Epithelial cell of prostate (primary cell): ENCODE measurements around the gene MYBPH.

Experiments used
- DNase-seq: peaks from one replicate; pipeline ENCODE4 v3.0.0-alpha.2; 2011; ENCODE audit warnings: low read depth, low spot score
- H3K27ac ChIP-seq: fragments of 450-650 bp; 2 replicates; pipeline ENCODE4 v1.5.1; 2017; ENCODE audit warnings: mild to moderate bottlenecking

MYBPH gene

DNA sequence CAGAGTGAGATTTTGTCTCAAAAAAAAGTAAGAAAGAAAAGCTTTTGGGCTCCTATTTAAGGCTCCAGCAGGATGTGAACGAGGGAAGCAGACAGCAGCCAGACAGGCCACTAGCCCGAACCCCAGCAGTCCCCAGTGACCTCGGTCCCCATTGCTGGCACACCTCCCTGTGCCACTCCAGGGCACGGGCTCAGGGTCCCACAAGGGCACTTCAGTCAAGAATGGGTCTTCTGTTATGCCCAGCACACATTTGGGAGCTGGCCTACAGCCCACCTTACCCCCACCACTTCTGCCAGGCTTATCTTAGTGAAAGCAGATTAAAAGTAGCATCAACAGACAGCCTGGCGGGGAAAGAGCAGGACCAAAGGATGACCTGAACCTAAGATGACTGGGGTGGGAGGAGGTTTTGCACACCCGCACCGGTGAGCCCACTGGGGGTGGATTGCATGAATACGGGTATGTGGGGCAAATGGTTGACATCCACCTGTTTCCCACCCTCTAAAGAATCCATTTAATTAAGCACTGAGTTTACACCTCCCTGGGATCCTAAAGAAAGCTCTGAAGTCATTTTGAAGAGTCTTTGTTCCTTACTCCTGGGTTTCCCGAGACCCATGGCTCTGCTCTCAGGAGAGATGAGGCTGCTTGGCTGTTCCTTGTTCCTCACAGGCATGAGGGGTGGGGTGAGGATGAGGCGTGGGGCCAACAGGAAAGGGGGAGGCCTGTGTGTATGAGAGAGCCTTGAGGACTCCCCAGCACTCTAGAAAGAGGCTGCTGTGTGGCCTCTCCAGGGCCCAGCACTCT lies 6.2 kb upstream of the MYBPH start:
- DNase-seq, result no peak
- H3K27ac ChIP-seq, result no peak overlapping the region

- no peak overlapping the region for H3K27ac ChIP-seq
- no peak for DNase-seq
Observed at GRCh38 chr1:203180611-203181330, 5.1 kb upstream of the MYBPH start.

DNA sequence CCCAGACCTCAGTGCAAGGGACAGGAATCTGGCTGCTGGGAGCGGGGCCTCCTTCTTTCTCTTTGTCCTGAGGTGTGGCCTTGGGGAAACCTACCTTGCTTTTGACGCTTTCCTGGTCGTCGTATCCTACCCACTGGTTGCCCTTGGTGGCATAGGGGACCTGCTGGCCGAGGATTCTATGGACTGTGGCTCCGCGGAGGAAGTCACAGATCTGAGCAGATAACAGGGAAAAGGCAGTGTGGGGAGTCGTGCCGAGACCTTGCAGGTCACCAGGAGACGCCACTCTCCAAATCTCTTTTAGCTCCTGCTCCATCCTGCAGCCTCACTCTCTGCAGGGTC lies 4.0 kb upstream of the MYBPH start:
- H3K27ac ChIP-seq, result no peak overlapping the region

DNA sequence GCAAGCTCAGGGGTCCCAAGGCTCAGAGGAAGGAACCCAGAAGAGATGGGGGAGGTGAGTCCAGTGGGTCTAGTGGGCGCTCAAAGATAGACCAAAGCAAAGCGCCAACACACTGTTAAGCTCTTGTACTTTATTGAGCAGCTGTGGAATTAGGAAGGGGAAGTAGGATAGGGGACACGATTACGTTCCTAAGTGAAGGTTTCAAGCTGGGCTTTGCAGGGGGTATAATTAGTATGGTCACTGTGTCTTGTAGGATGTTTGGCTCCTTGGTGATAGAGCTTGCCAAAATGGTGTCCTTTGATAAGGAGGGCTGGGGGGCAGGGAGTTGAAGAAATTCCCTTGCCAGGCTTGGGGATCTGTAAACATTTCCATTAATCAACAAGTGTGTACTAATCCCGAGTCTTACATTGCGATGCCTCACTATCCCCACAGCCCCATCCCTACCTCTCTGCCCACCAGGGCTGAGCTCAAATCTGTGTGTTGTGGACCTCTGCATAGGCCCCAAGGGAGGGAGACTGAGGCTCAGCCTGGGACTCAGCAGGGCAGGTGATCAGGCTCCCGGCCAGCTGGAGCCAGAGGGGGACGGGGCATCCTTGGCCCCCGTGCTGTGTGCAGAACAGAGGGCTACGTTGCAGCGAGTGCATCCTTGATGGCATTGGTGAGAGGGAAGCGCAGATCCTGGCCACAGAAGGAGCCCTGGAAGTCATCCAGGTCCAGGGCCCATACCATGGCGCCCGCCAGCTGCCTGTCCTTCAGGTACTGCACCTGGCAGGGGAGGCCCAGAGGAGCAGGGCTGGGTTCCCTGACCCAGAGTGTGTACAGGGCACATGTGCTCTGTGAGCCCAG lies 3.4 kb upstream of the MYBPH start:
- no peak overlapping the region for H3K27ac ChIP-seq
- DNase-seq, result no peak

More for the DNA sequence above, 4.0 kb upstream of the MYBPH start:
- DNase-seq, result no peak

DNA sequence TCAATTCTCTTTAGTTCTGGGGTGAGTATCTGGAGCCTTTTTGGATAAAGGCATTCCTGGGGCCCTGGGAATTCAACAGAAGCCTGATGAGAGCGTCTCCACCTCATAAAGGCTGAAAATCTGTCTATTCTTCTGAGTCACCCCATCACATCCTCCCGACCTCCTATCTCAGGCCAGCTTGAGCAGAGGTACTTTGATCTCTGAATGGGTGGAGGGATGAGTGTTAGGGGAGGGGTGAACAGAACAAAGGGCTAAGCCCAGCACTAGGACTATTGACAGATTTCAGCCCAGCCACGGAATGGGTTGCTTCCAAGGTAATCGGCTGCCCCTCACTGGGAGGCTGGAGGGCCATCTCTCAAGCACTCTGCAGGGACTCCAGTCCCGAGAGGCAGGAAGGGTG lies 2.5 kb upstream of the MYBPH start:
- no peak overlapping the region for H3K27ac ChIP-seq

GRCh38 chr1:203177470-203178039 lies 1.9 kb upstream of the MYBPH start:
- no peak for DNase-seq

More for the DNA sequence above, 2.5 kb upstream of the MYBPH start:
- no peak for DNase-seq

DNA sequence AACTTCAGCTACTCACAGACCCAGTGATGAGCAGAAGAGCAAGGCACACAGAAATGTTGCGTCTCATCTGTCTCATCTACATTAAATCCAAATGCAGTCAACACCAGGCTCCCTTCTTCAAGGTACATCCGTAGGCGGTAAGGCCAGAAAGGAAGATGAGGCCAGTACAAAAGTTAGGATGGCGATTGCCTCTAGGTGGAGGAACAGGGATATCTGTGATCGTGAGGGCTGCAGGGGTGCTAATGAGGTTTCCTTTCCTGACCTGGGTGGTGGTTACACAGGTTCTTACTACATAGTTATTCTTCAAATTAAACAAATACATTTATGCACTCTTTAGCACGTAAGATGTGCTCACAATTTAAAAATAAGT lies 1.4 kb upstream of the MYBPH start:
- no peak overlapping the region for H3K27ac ChIP-seq

More at GRCh38 chr1:203177470-203178039, 1.9 kb upstream of the MYBPH start:
- H3K27ac ChIP-seq, result no peak overlapping the region

GRCh38 chr1:203176273-203177035 lies 828 bp upstream of the MYBPH start:
- no peak overlapping the region for H3K27ac ChIP-seq
- no peak for DNase-seq

More for the DNA sequence above, 1.4 kb upstream of the MYBPH start:
- DNase-seq, result no peak

- DNase-seq, result no peak
- no peak overlapping the region for H3K27ac ChIP-seq
Observed at GRCh38 chr1:203175827-203176241, 208 bp upstream of the MYBPH start.

GRCh38 chr1:203174324-203174985 lies 1.2 kb downstream of the MYBPH start:
- H3K27ac ChIP-seq, result no peak overlapping the region
- no peak for DNase-seq

- no peak for DNase-seq
- H3K27ac ChIP-seq, result no peak overlapping the region
Observed at GRCh38 chr1:203173566-203173965, 2.1 kb downstream of the MYBPH start.

DNA sequence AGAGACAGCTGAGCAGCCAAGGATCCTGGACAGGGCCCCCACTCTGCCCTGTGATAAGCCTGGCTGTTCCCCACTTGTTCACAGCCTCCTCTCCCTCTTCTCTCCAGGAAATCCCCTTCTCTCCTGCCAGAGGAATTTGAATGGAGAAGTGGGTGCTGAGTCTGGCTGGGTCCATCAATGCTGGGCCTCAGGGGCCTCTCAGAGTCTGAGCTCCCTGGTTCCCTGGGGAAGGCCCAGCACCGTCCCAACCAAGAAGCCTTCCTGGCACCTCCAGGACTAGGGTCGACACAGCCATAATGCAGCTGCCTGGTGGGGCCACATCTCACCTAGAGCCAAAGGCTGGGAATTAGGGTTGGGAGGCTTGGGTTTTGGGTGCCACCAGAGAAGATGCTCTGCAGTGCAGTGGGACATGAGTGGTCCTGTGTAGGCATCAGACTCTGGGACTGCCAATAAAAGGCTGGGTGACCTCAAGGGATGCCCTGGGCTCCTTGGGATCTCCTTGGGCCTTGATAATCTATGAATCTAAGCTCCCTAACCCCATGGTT lies 2.5 kb downstream of the MYBPH start:
- no peak for DNase-seq
- H3K27ac ChIP-seq, result no peak overlapping the region

GRCh38 chr1:203172184-203173010 lies 3.2 kb downstream of the MYBPH start:
- DNase-seq, result no peak
- no peak overlapping the region for H3K27ac ChIP-seq

DNA sequence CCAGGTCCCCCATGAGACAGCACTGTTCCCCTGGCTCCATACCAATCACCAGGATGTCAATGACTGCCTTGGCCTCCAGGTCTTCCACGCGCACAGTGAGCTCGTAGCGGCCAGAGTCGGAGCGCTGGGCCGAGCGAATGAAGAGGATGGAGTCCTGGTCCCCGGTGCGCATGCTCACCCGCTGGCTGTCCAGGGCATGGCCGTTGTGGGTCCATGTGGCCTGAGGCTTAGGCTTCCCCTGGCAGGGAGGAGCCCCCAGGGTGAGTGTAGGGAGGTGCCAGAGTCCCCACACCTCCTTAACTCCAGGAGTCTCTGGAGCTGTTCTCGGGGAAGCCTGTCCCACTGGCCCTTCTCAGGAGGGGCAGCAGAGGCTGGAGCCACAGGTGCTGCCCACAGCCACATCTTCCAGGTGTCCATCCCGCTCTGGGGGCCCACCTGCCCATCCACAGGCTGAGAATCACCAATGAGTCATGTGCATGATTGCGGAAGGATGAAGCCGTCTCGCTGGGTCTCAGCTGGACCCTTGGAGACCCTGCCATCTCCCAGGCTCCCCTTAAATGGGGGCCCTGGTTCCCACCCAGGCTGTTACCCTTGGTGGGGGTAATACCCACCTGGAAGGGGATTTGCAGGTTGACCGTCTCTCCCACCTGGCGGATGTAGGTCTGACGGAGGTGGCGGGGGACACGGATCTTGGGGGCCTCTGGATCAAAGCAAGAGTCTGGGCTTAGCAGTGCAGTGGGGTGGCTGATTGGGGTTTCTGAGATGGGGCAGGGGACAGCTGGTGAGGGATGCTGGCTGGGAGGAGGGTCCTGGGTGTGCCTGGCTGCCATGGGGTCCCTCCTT lies 4.1 kb downstream of the MYBPH start:
- no peak for DNase-seq
- no peak overlapping the region for H3K27ac ChIP-seq

- DNase-seq, result peak; percentile 18
- no peak overlapping the region for H3K27ac ChIP-seq
Observed at GRCh38 chr1:203170625-203171330, 4.8 kb downstream of the MYBPH start.

DNA sequence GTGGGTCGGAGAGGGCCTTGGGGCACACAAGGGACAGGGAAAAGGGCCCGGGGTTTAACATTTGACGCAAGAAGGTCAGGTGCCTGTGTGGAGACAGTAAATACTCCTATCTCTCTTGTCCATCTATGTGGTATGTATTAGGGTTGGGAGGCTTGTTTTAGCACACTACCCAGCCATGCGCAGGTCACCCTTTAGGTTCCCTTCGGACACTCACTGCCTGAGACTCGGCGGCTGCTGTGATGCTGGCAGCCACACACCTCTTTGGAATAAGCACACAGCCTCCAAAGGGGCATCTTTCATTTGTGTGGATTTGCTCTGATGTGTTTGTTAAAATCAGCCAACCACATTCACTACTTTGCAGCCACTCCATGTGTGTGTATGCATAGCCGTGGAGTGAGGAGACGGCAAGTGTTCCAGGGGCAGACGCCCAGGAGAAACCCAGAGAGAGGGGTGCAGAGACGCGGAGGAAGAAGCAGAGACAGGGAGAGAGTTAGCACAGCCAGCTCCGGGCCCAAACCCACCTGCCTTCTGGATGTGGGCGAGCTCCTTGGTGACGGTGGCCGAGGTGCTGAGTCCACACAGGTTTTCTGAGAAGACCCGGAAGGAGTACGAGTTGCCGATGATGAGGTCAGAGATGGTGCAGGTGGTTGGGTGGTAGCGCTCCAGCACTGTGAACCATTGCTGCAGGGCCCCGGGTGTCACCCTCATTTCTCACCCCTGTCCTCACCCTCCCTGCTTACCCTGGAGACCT lies 5.7 kb downstream of the MYBPH start:
- no peak overlapping the region for H3K27ac ChIP-seq
- no peak for DNase-seq
